K562 (cell line): ENCODE measurements around the gene ORC2. TPM values are rescaled to one million over a fixed set of nuclear protein-coding genes. Genes with fewer than 3 reads are reported as not detected.
A peak's percentile ranks its signal among the peaks of the same experiment; 100 is the strongest.

Experiments used
- BMI1 ChIP-seq: fragments of 150-350 bp; IDR thresholded peaks from 2 replicates; pipeline ENCODE4 v1.6.1; 2014; ENCODE audit warnings: low read length
- GABPB1 ChIP-seq: sonication (generic); formaldehyde crosslinking; IDR thresholded peaks from 2 replicates; pipeline ENCODE4 v1.8.0; 2022; ENCODE audit warnings: mild to moderate bottlenecking, missing genetic modification reagents
- JUND ChIP-seq, 2 experiments: IDR thresholded peaks; 2 replicates in 1 of 2; 3 replicates in 1 of 2; pipeline ENCODE4 v1.6.1; 2011; ENCODE audit warnings: borderline replicate concordance in 2 of 2, low read depth in 2 of 2, low read length in 2 of 2, improper control_type of control experiment in 1 of 2, missing biosample characterization in 1 of 2, missing genetic modification characterization in 1 of 2, missing genetic modification reagents in 1 of 2
- XRCC4 ChIP-seq: IDR thresholded peaks from one replicate; pipeline ENCODE4 v1.6.1; 2011; ENCODE audit not compliant: insufficient read depth, insufficient read length; ENCODE audit errors: extremely low read depth
- polyA plus RNA-seq, 8 experiments: library from polyadenylated mRNA; depleted of rRNA in 4 of 8; stranded (reverse) in 5 of 8; unstranded in 3 of 8; fragments of >200 nt; fragmentation: Nextera tagmentation in 2 of 8; fragmentation: Illumina TruSeq in 1 of 8; extraction: Ambion mirVana in 2 of 8; extraction: Trizol in 1 of 8; gene quantifications; 2 replicates each; pipeline versions ENCODE4 v1.2.1 to v1.2.3, GENCODE V29; 2011 to 2014; ENCODE audit warnings: inconsistent platforms in 1 of 8, missing spikeins in 1 of 8
- total RNA-seq, 7 experiments: library from RNA; depleted of rRNA in 6 of 7; stranded (reverse); fragments of >200 nt in 6 of 7; fragmentation: Illumina TruSeq in 2 of 7; extraction: Trizol in 2 of 7; gene quantifications; 2 replicates each; pipeline versions ENCODE4 v1.2.1 to v1.2.3, GENCODE V29; 2011 to 2021; ENCODE audit warnings: low replicate concordance in 1 of 7
- TF ChIP-seq, protein P1 (sequence below), 2 experiments: fragments of 450-650 bp; IDR thresholded peaks; 2 replicates each; pipeline ENCODE4 v1.6.1; 2016; ENCODE audit warnings: mild to moderate bottlenecking in 2 of 2, borderline replicate concordance in 1 of 2, low read depth in 1 of 2, moderate library complexity in 1 of 2
- TF ChIP-seq, protein P2 (sequence below): sonication (generic); formaldehyde crosslinking; IDR thresholded peaks from 2 replicates; pipeline ENCODE4 v1.8.0; 2022; ENCODE audit warnings: mild to moderate bottlenecking, missing genetic modification reagents
- TF ChIP-seq, protein P3 (sequence below): fragments of 450-650 bp; IDR thresholded peaks from 2 replicates; pipeline ENCODE4 v1.6.1; 2016
- TF ChIP-seq, protein P4 (sequence below): conservative IDR thresholded peaks from 2 replicates; pipeline ENCODE4 v1.6.1; 2011; ENCODE audit warnings: low read depth, mild to moderate bottlenecking, low read length; ENCODE audit not compliant: control insufficient read depth
- TF ChIP-seq, protein P5 (sequence below): fragments of 450-650 bp; formaldehyde crosslinking; IDR thresholded peaks from 2 replicates; pipeline ENCODE4 v1.4.0; 2020; ENCODE audit warnings: mild to moderate bottlenecking

The ORC2 gene
- total and polyA plus RNA-seq, 9 of the 15 experiments (the other 6 are each of a cell fraction or from before 2014, with no cell fraction given), result 5.6 to 41.1 (median 19.0) TPM

DNA sequence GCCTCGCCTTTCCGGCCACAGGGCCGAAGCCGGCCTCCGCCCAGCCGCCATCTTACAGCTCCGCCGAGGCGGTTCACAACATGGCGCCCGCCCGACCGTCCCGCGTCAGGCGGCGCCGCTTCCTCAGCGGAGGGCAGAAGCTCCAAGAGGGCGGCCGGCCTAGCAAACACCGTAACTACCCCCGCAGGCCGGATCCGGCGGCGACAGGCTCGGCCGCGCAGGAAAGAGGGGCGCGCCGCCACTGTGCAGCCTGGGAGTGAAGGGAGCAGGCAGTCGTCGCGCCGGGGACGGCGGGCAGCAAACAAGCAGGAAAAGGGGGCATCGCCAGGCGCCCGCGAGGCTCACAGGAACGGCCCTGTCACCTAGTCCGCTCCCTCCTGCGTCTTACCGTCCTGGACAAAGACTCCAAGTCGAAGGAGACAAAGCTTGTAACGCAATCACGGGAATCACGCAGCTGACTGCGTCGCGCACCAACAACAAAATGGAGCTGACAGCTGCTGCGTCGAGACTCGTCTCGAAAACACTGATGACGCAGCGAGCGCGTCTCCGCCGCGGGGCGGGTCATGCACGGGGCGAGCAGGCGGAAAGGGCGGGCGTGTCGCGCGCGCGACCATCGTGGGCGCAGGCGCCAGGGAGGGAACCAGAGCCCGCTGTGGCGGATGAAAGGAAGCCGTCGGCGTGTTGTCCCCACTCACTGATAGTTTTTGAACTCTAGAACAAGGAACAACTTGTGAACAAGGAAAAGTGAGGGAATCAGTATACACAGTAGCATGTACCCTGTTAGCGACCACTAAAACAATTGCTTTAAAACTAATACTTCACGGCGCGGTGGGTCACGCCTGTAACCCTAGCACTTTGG lies 99.1 kb downstream of the ORC2 start, which contains the start of gene CLK1 (continued):
- TF ChIP-seq, protein P1, sequence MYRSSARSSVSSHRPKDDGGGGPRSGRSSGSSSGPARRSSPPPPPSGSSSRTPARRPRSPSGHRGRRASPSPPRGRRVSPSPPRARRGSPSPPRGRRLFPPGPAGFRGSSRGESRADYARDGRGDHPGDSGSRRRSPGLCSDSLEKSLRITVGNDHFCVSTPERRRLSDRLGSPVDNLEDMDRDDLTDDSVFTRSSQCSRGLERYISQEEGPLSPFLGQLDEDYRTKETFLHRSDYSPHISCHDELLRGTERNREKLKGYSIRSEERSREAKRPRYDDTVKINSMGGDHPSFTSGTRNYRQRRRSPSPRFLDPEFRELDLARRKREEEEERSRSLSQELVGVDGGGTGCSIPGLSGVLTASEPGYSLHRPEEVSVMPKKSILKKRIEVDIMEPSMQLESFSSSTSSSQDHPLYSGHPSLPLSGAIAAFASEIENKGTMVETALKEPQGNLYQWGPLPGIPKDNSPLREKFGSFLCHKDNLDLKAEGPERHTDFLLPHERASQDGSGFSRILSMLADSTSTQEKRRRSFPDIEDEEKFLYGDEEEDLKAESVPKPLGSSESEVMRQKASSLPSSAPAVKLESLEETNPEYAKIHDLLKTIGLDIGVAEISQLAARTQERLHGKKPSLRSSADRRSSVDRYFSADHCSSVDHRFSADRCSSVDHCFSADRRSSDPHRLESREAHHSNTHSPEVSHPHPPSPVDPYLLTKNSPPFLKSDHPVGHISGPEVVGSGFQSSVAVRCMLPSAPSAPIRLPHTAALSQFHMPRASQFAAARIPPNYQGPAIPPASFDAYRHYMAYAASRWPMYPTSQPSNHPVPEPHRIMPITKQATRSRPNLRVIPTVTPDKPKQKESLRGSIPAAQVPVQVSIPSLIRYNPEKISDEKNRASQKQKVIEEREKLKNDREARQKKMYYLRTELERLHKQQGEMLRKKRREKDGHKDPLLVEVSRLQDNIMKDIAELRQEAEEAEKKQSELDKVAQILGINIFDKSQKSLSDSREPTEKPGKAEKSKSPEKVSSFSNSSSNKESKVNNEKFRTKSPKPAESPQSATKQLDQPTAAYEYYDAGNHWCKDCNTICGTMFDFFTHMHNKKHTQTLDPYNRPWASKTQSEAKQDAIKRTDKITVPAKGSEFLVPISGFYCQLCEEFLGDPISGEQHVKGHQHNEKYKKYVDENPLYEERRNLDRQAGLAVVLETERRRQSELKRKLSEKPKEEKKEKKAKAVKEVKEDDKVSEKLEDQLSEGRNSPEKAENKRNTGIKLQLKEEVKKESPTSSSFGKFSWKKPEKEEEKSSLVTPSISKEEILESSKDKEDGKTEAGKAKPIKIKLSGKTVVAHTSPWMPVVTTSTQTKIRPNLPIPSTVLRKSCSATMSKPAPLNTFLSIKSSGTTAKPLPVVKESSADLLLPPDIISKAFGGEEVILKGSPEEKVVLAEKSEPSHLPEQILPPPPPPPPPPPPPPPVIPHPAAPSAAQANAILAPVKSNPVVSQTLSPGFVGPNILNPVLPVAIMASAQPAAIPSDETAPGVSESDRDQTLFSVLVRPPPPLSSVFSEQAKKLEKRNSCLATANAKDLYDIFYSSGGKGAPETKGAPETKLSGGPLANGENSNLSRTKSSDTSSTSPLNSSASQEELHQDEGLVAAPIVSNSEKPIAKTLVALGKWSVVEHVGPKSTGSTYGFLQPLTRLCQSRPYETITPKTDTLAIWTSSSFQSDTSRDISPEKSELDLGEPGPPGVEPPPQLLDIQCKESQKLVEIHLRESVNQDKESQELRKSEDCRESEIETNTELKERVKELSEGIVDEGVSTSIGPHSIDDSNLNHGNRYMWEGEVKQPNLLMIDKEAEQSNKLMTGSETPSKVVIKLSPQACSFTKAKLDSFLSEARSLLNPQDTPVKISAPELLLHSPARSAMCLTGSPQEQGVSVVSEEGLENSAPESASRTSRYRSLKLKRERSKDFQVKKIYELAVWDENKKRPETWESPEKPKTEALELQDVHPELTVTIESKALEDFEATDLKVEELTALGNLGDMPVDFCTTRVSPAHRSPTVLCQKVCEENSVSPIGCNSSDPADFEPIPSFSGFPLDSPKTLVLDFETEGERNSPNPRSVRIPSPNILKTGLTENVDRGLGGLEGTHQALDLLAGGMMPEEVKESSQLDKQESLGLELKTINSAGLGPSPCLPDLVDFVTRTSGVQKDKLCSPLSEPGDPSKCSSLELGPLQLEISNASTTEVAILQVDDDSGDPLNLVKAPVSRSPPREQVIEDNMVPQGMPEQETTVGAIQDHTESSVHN (IDR thresholded peaks at IDR 0.05; ENCODE audit: borderline replicate concordance in 1 of 2, low read depth in 1 of 2), result 0 out of 4 replicates have a peak, but pooled peaks of 1 of the 2 experiments have one; percentile 46
- TF ChIP-seq XRCC4 (no peak), JUND (IDR thresholded peaks at IDR 0.05; ENCODE audit: borderline replicate concordance, low read depth, low read length) (peak; percentile 79), JUND (tag; IDR thresholded peaks at IDR 0.05; ENCODE audit: borderline replicate concordance, low read depth, low read length) (peak; percentile 74; the same call in 2 of the 3 replicates), BMI1 (no peak), GABPB1 (CRISPR knock-in tag) (peak; percentile 80; the same call in 1 of the 2 replicates)
- TF ChIP-seq, protein P2, sequence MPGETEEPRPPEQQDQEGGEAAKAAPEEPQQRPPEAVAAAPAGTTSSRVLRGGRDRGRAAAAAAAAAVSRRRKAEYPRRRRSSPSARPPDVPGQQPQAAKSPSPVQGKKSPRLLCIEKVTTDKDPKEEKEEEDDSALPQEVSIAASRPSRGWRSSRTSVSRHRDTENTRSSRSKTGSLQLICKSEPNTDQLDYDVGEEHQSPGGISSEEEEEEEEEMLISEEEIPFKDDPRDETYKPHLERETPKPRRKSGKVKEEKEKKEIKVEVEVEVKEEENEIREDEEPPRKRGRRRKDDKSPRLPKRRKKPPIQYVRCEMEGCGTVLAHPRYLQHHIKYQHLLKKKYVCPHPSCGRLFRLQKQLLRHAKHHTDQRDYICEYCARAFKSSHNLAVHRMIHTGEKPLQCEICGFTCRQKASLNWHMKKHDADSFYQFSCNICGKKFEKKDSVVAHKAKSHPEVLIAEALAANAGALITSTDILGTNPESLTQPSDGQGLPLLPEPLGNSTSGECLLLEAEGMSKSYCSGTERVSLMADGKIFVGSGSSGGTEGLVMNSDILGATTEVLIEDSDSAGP (CRISPR knock-in tag), result no peak; the same call in 1 of the 2 replicates
- TF ChIP-seq, protein P3, sequence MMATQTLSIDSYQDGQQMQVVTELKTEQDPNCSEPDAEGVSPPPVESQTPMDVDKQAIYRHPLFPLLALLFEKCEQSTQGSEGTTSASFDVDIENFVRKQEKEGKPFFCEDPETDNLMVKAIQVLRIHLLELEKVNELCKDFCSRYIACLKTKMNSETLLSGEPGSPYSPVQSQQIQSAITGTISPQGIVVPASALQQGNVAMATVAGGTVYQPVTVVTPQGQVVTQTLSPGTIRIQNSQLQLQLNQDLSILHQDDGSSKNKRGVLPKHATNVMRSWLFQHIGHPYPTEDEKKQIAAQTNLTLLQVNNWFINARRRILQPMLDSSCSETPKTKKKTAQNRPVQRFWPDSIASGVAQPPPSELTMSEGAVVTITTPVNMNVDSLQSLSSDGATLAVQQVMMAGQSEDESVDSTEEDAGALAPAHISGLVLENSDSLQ, result peak; percentile 75; the same call in 1 of the 2 replicates
- TF ChIP-seq, protein P4, sequence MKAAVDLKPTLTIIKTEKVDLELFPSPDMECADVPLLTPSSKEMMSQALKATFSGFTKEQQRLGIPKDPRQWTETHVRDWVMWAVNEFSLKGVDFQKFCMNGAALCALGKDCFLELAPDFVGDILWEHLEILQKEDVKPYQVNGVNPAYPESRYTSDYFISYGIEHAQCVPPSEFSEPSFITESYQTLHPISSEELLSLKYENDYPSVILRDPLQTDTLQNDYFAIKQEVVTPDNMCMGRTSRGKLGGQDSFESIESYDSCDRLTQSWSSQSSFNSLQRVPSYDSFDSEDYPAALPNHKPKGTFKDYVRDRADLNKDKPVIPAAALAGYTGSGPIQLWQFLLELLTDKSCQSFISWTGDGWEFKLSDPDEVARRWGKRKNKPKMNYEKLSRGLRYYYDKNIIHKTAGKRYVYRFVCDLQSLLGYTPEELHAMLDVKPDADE, result no peak
- TF ChIP-seq, protein P5, sequence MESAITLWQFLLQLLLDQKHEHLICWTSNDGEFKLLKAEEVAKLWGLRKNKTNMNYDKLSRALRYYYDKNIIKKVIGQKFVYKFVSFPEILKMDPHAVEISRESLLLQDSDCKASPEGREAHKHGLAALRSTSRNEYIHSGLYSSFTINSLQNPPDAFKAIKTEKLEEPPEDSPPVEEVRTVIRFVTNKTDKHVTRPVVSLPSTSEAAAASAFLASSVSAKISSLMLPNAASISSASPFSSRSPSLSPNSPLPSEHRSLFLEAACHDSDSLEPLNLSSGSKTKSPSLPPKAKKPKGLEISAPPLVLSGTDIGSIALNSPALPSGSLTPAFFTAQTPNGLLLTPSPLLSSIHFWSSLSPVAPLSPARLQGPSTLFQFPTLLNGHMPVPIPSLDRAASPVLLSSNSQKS (CRISPR knock-in tag), result no peak
